Measurements from ENCODE around the gene SH2D3C.

SH2D3C gene

GRCh38 chr9:127818574-127818973 lies 40.1 kb upstream of the SH2D3C start:
- Histone ChIP-seq H3K36me3 (peaks cover 32% of the 10 kb centered on the region), H3K9me3 (ENCODE audit: severe bottlenecking) (no peaks in the 10 kb centered on the region), H3K27ac (peak overlapping the region; percentile 54), H3K27me3 (ENCODE audit: insufficient read depth, low read depth, severe bottlenecking) (no peaks in the 10 kb centered on the region), H3K4me3 (ENCODE audit: low read depth, low read length) (no peak overlapping the region)
- TF ChIP-seq CTCF (IDR thresholded peaks at IDR 0.05; ENCODE audit: low read depth, low read length) = no peak
- no peak for DNase-seq

GRCh38 chr9:127817881-127818434 lies 39.5 kb upstream of the SH2D3C start:
- H3K27ac ChIP-seq = peak overlapping the region; percentile 54
- peak; percentile 52 for DNase-seq
- peaks cover 38% of the 10 kb centered on the region for H3K36me3 ChIP-seq
- H3K4me3 ChIP-seq (ENCODE audit: low read depth, low read length) = no peak overlapping the region
- no peaks in the 10 kb centered on the region for H3K9me3 ChIP-seq (ENCODE audit: severe bottlenecking)
- no peaks in the 10 kb centered on the region for H3K27me3 ChIP-seq (ENCODE audit: insufficient read depth, low read depth, severe bottlenecking)
- TF ChIP-seq CTCF (IDR thresholded peaks at IDR 0.05; ENCODE audit: low read depth, low read length) = no peak

GRCh38 chr9:127816728-127817127 lies 38.3 kb upstream of the SH2D3C start:
- DNase-seq = no peak
- H3K9me3 ChIP-seq (ENCODE audit: severe bottlenecking) = no peaks in the 10 kb centered on the region
- H3K4me3 ChIP-seq (ENCODE audit: low read depth, low read length) = no peak overlapping the region
- no peaks in the 10 kb centered on the region for H3K27me3 ChIP-seq (ENCODE audit: insufficient read depth, low read depth, severe bottlenecking)
- no peak for TF ChIP-seq CTCF (IDR thresholded peaks at IDR 0.05; ENCODE audit: low read depth, low read length)
- peaks cover 51% of the 10 kb centered on the region for H3K36me3 ChIP-seq
- H3K27ac ChIP-seq = peak overlapping the region; percentile 54

GRCh38 chr9:127816362-127816725 lies 37.9 kb upstream of the SH2D3C start:
- Histone ChIP-seq H3K9me3 (ENCODE audit: severe bottlenecking) (no peaks in the 10 kb centered on the region), H3K36me3 (peaks cover 54% of the 10 kb centered on the region), H3K27me3 (ENCODE audit: insufficient read depth, low read depth, severe bottlenecking) (no peaks in the 10 kb centered on the region), H3K4me3 (ENCODE audit: low read depth, low read length) (no peak overlapping the region), H3K27ac (no peak overlapping the region; the same call in 1 of the 2 replicates)
- DNase-seq = no peak
- no peak for TF ChIP-seq CTCF (IDR thresholded peaks at IDR 0.05; ENCODE audit: low read depth, low read length)

GRCh38 chr9:127815512-127816361 lies 37.3 kb upstream of the SH2D3C start:
- Histone ChIP-seq H3K27me3 (ENCODE audit: insufficient read depth, low read depth, severe bottlenecking) (no peaks in the 10 kb centered on the region), H3K27ac (peak overlapping the region; percentile 30; the same call in 1 of the 2 replicates), H3K9me3 (ENCODE audit: severe bottlenecking) (no peaks in the 10 kb centered on the region), H3K36me3 (peaks cover 59% of the 10 kb centered on the region), H3K4me3 (ENCODE audit: low read depth, low read length) (no peak overlapping the region)
- TF ChIP-seq CTCF (IDR thresholded peaks at IDR 0.05; ENCODE audit: low read depth, low read length) = no peak
- no peak for DNase-seq
